ENCODE results near the gene SEC22B.
"Not testable (repeated sequence)": the region's sequence is repeated elsewhere in the genome, so short reads cannot be mapped to it uniquely, and the experiment has no call there.

GRCh38 chr1:120182176-120182707 is 5.9 kb upstream of the SEC22B start:
- TF ChIP-seq USF2 (IDR thresholded peaks at IDR 0.05; ENCODE audit: borderline replicate concordance, low read depth, low read length); CTCF (IDR thresholded peaks at IDR 0.05); IRF3 (IDR thresholded peaks at IDR 0.05; ENCODE audit: low read depth, low read length); EP300 (IDR thresholded peaks at IDR 0.05; ENCODE audit: borderline replicate concordance in 1 of 2, low read depth in 1 of 2, low read length in 1 of 2): not testable (repeated sequence)
